NCI-H187 treated with DMSO at 0.1 percent for 48 hours (cell line): Measurements from ENCODE around the gene PRDX2.

Experiments
- DNase-seq: peaks from one replicate; lab custom pipeline; 2025; lab: John Stamatoyannopoulos, UW

PRDX2 gene

GRCh38 chr19:12779162-12779993 lies 22.2 kb downstream of the PRDX2 start:
- DNase-seq: no peak

GRCh38 chr19:12778905-12779161 lies 22.8 kb downstream of the PRDX2 start:
- DNase-seq: no peak

GRCh38 chr19:12778017-12778904 lies 23.3 kb downstream of the PRDX2 start:
- no peak for DNase-seq

- DNase-seq: no peak
Measured at GRCh38 chr19:12777217-12778016, 24.2 kb downstream of the PRDX2 start.

- no peak for DNase-seq
Measured at GRCh38 chr19:12774588-12775555, 26.7 kb downstream of the PRDX2 start, which contains the start of gene HOOK2. TSS of gene HOOK2 (minus strand) at chr19:12775552. CDS start at chr19:12775449, 103 bp downstream.

- DNase-seq: no peak
Measured at GRCh38 chr19:12773571-12773970, 28.0 kb downstream of the PRDX2 start.

- DNase-seq: no peak
Measured at GRCh38 chr19:12772323-12772722, 29.3 kb downstream of the PRDX2 start.

- DNase-seq: no peak
Measured at GRCh38 chr19:12770922-12771321, 30.7 kb downstream of the PRDX2 start.

GRCh38 chr19:12769689-12770088 lies 31.9 kb downstream of the PRDX2 start:
- DNase-seq: peak; percentile 42

- DNase-seq: no peak
Measured at GRCh38 chr19:12767666-12768065, 33.9 kb downstream of the PRDX2 start.

GRCh38 chr19:12767150-12767549 lies 34.5 kb downstream of the PRDX2 start:
- no peak for DNase-seq

- DNase-seq: peak; percentile 46
Measured at GRCh38 chr19:12766051-12766521, 35.5 kb downstream of the PRDX2 start.

GRCh38 chr19:12764698-12765097 lies 36.9 kb downstream of the PRDX2 start:
- DNase-seq: no peak

- DNase-seq: no peak
Measured at GRCh38 chr19:12763100-12763499, 38.5 kb downstream of the PRDX2 start.

GRCh38 chr19:12759686-12760085 lies 41.9 kb downstream of the PRDX2 start:
- no peak for DNase-seq

- no peak for DNase-seq
Measured at GRCh38 chr19:12757544-12758274, 43.9 kb downstream of the PRDX2 start.

GRCh38 chr19:12756150-12756883 lies 45.3 kb downstream of the PRDX2 start:
- no peak for DNase-seq

- no peak for DNase-seq
Measured at GRCh38 chr19:12754465-12755196, 47.0 kb downstream of the PRDX2 start.
